Activated CD8-positive, alpha-beta T cell treated with anti-CD3 and anti-CD28 coated beads, Interleukin-2, amount 10 ng/mL, durations not matched to agents 7 days and 5 days (primary cell): Measurements from ENCODE around the gene TELO2. TPM values are rescaled to one million over a fixed set of nuclear protein-coding genes. Genes with fewer than 3 reads are reported as not detected.

Experiments
- ATAC-seq: fragments of 150-1000 bp; cut with Tn5 transposase; one replicate; pipeline ENCODE4 v1.10.0; 2021; ENCODE audit warnings: moderate library complexity
- CTCF ChIA-PET: fragments of 350-600 bp; sonication (Branson Sonifier 250); formaldehyde crosslinking; loops from one replicate; lab custom pipeline; 2021; ENCODE audit warnings: antibody characterized with exemption; lab: Charles Lee
- POLR2A ChIA-PET: fragments of 350-600 bp; sonication (Branson Sonifier 250); formaldehyde crosslinking; loops from one replicate; lab custom pipeline; 2021; ENCODE audit warnings: antibody characterized with exemption; lab: Charles Lee
- DNase-seq: peaks from one replicate; pipeline ENCODE4 v3.0.0-alpha.2; 2020
- H3K27ac Mint-ChIP-seq: one replicate; pipeline ENCODE4 v1.8.0; 2021; ENCODE audit warnings: mild to moderate bottlenecking, mixed read lengths
- H3K27me3 Mint-ChIP-seq: one replicate; pipeline ENCODE4 v1.8.0; 2021; ENCODE audit warnings: low read depth, mixed read lengths
- H3K36me3 Mint-ChIP-seq: one replicate; pipeline ENCODE4 v1.8.0; 2021; ENCODE audit warnings: low read depth, mixed read lengths
- H3K4me1 Mint-ChIP-seq: one replicate; pipeline ENCODE4 v1.8.0; 2021; ENCODE audit warnings: low read depth, mixed read lengths
- H3K4me3 Mint-ChIP-seq: one replicate; pipeline ENCODE4 v1.8.0; 2021; ENCODE audit warnings: mild to moderate bottlenecking, mixed read lengths
- H3K9me3 Mint-ChIP-seq: one replicate; pipeline ENCODE4 v1.8.0; 2022; ENCODE audit warnings: mixed read lengths; ENCODE audit not compliant: insufficient read depth
- total RNA-seq, 2 experiments: library from RNA; stranded (reverse); gene quantifications; one replicate each; pipeline ENCODE4 v1.2.3, GENCODE V29; 2021

TELO2 gene
- total RNA-seq, 2 experiments from 2014 or later = 70.1 to 73.3 TPM

GRCh38 chr16:1486551-1487390 is 6.4 kb upstream of the TELO2 start:
- ChIA-PET CTCF (no interaction called here), POLR2A (no interaction called here)
- no peaks in the 10 kb centered on the region for H3K36me3 Mint-ChIP-seq
- no peak overlapping the region for H3K27ac Mint-ChIP-seq
- no peak overlapping the region for H3K4me3 Mint-ChIP-seq
- H3K4me1 Mint-ChIP-seq = no peaks in the 10 kb centered on the region
- no peaks in the 10 kb centered on the region for H3K27me3 Mint-ChIP-seq
- H3K9me3 Mint-ChIP-seq = no peaks in the 10 kb centered on the region
- ATAC-seq = no peak
- no peak for DNase-seq

- Mint-ChIP-seq H3K4me1 (peaks cover 5% of the 10 kb centered on the region), H3K27me3 (no peaks in the 10 kb centered on the region), H3K9me3 (no peaks in the 10 kb centered on the region), H3K27ac (no peak overlapping the region), H3K4me3 (no peak overlapping the region), H3K36me3 (no peaks in the 10 kb centered on the region)
- ChIA-PET POLR2A (no interaction called here), CTCF (no interaction called here)
- DNase-seq (no peak), ATAC-seq (no peak)
Observed at GRCh38 chr16:1487395-1488053, 5.6 kb upstream of the TELO2 start.

GRCh38 chr16:1488054-1488601 is 5.0 kb upstream of the TELO2 start:
- no peaks in the 10 kb centered on the region for H3K9me3 Mint-ChIP-seq
- peaks cover 10% of the 10 kb centered on the region for H3K4me1 Mint-ChIP-seq
- CTCF ChIA-PET = no interaction called here

GRCh38 chr16:1488619-1489018 is 4.5 kb upstream of the TELO2 start, which contains the start of gene PTX4:
PTX4 (minus strand) TSS chr16:1488944; CDS start chr16:1488909, 35 bp downstream.
- Mint-ChIP-seq H3K36me3 (no peaks in the 10 kb centered on the region), H3K27ac (no peak within 1 kb of the TSS), H3K4me3 (no peak within 1 kb of the TSS), H3K27me3 (no peaks in the 10 kb centered on the region), H3K9me3 (no peaks in the 10 kb centered on the region), H3K4me1 (peaks cover 10% of the 10 kb centered on the region)
- CTCF ChIA-PET = no interaction called here
- ATAC-seq (no peak), DNase-seq (no peak)
- POLR2A ChIA-PET = interaction anchor here (0.8 kb wide), 1 partner anchor 65 kb away, joined by 4 read pairs; no protein-coding TSS in a partner anchor

More at GRCh38 chr16:1488054-1488601, 5.0 kb upstream of the TELO2 start:
- no peaks in the 10 kb centered on the region for H3K27me3 Mint-ChIP-seq
- no peak overlapping the region for H3K27ac Mint-ChIP-seq
- H3K36me3 Mint-ChIP-seq = no peaks in the 10 kb centered on the region
- DNase-seq (no peak), ATAC-seq (no peak)
- no peak overlapping the region for H3K4me3 Mint-ChIP-seq
- POLR2A ChIA-PET = interaction anchor here (0.8 kb wide), 1 partner anchor 66 kb away, joined by 4 read pairs; no protein-coding TSS in a partner anchor

- ATAC-seq (no peak), DNase-seq (no peak)
- H3K27ac Mint-ChIP-seq = no peak overlapping the region
- H3K27me3 Mint-ChIP-seq = no peaks in the 10 kb centered on the region
- ChIA-PET CTCF (no interaction called here), POLR2A (no interaction called here)
- H3K4me1 Mint-ChIP-seq = peaks cover 12% of the 10 kb centered on the region
- H3K36me3 Mint-ChIP-seq = no peaks in the 10 kb centered on the region
- no peak overlapping the region for H3K4me3 Mint-ChIP-seq
- no peaks in the 10 kb centered on the region for H3K9me3 Mint-ChIP-seq
Observed at GRCh38 chr16:1489077-1489476, 4.1 kb upstream of the TELO2 start.

- DNase-seq = no peak
- H3K4me1 Mint-ChIP-seq = peaks cover 24% of the 10 kb centered on the region
- CTCF ChIA-PET = interaction anchor here (0.6 to 1.5 kb wide), 2 partner anchors 127 to 128 kb away, joined by 3 read pairs; no protein-coding TSS in a partner anchor
- H3K4me3 Mint-ChIP-seq = no peak overlapping the region
- no peaks in the 10 kb centered on the region for H3K9me3 Mint-ChIP-seq
- H3K36me3 Mint-ChIP-seq = peaks cover 2% of the 10 kb centered on the region
- H3K27me3 Mint-ChIP-seq = no peaks in the 10 kb centered on the region
- POLR2A ChIA-PET = interaction anchor here (1.6 kb wide), 1 partner anchor 214 kb away, joined by 3 read pairs; the partner anchor contains the start of gene MAPK8IP3
- no peak for ATAC-seq
- no peak overlapping the region for H3K27ac Mint-ChIP-seq
Observed at GRCh38 chr16:1491327-1491726, 1.8 kb upstream of the TELO2 start.

GRCh38 chr16:1492082-1492922 is 858 bp upstream of the TELO2 start:
- Mint-ChIP-seq H3K9me3 (no peaks in the 10 kb centered on the region), H3K27me3 (no peaks in the 10 kb centered on the region), H3K36me3 (peaks cover 7% of the 10 kb centered on the region), H3K4me3 (peak overlapping the region; percentile 91), H3K4me1 (peaks cover 24% of the 10 kb centered on the region), H3K27ac (peak overlapping the region; percentile 98)
- DNase-seq = no peak
- ChIA-PET POLR2A (interaction anchor here (1.3 to 1.6 kb wide), 3 partner anchors 22 to 213 kb away, joined by 3 to 7 read pairs (median 3); partner anchors contain the start of gene MAPK8IP3), CTCF (interaction anchor here (0.9 to 1.5 kb wide), 3 partner anchors 11 to 214 kb away, joined by 3 to 4 read pairs (median 3); partner anchors contain the start of gene MAPK8IP3)
- ATAC-seq = no peak

- peak overlapping the region; percentile 89 for H3K27ac Mint-ChIP-seq
- no peaks in the 10 kb centered on the region for H3K9me3 Mint-ChIP-seq
- peaks cover 24% of the 10 kb centered on the region for H3K4me1 Mint-ChIP-seq
- H3K27me3 Mint-ChIP-seq = no peaks in the 10 kb centered on the region
- peaks cover 15% of the 10 kb centered on the region for H3K36me3 Mint-ChIP-seq
- DNase-seq (peak; percentile 35), ATAC-seq (peak; percentile 29)
- POLR2A ChIA-PET = interaction anchor here (0.7 kb wide), 1 partner anchor 40 kb away, joined by 3 read pairs; the partner anchor contains the start of gene TMEM204
- peak overlapping the region; percentile 91 for H3K4me3 Mint-ChIP-seq
- CTCF ChIA-PET = interaction anchor here (1.3 kb wide), 1 partner anchor 45 kb away, joined by 3 read pairs; no protein-coding TSS in a partner anchor
Observed at GRCh38 chr16:1493746-1494094, 560 bp downstream of the TELO2 start.

GRCh38 chr16:1494129-1494640 is 1.0 kb downstream of the TELO2 start:
- ATAC-seq = no peak
- Mint-ChIP-seq H3K4me1 (peaks cover 24% of the 10 kb centered on the region), H3K27ac (peak overlapping the region; percentile 89), H3K27me3 (no peaks in the 10 kb centered on the region), H3K9me3 (no peaks in the 10 kb centered on the region), H3K4me3 (peak overlapping the region; percentile 91), H3K36me3 (peaks cover 15% of the 10 kb centered on the region)
- POLR2A ChIA-PET = interaction anchor here (0.7 kb wide), 1 partner anchor 39 kb away, joined by 3 read pairs; the partner anchor contains the start of gene TMEM204
- CTCF ChIA-PET = interaction anchor here (1.3 kb wide), 1 partner anchor 45 kb away, joined by 3 read pairs; no protein-coding TSS in a partner anchor
- DNase-seq = no peak

- no peak for ATAC-seq
- CTCF ChIA-PET = interaction anchor here (1.3 kb wide), 1 partner anchor 44 kb away, joined by 3 read pairs; no protein-coding TSS in a partner anchor
- Mint-ChIP-seq H3K4me3 (peak overlapping the region; percentile 91), H3K27me3 (no peaks in the 10 kb centered on the region), H3K27ac (peak overlapping the region; percentile 89), H3K36me3 (peaks cover 15% of the 10 kb centered on the region), H3K9me3 (no peaks in the 10 kb centered on the region), H3K4me1 (peaks cover 24% of the 10 kb centered on the region)
- no peak for DNase-seq
- POLR2A ChIA-PET = no interaction called here
Observed at GRCh38 chr16:1494711-1495110, 1.6 kb downstream of the TELO2 start.
